Peyer's patch (tissue), 4 donors: Measurements from ENCODE around the gene WWOX. TPM values are rescaled to one million over a fixed set of nuclear protein-coding genes. Genes with fewer than 3 reads are reported as not detected.

Experiments used
- DNase-seq, 3 donors: peaks; one replicate each; pipeline ENCODE4 v3.0.0-alpha.2; 2017 to 2019
- H3K27ac ChIP-seq, 4 donors: fragments of 200-600 bp; sonication (generic); one replicate each; pipeline ENCODE4 v1.5.1; 2016 to 2019
- H3K27me3 ChIP-seq, 2 donors: fragments of 200-600 bp; sonication (generic); one replicate each; pipeline ENCODE4 v1.5.1; 2019
- H3K36me3 ChIP-seq, 3 donors: fragments of 200-600 bp; sonication (generic); one replicate each; pipeline ENCODE4 v1.5.1; 2016 to 2019
- H3K4me1 ChIP-seq, 4 donors: fragments of 200-600 bp; sonication (generic); one replicate each; pipeline ENCODE4 v1.5.1; 2016 to 2019
- H3K4me3 ChIP-seq, 4 donors: fragments of 200-600 bp; sonication (generic); 1 replicate in 3 of 4; 2 replicates in 1 of 4; pipeline ENCODE4 v1.5.1; 2016 to 2019; ENCODE audit warnings: mild to moderate bottlenecking in 1 of 4
- H3K9me3 ChIP-seq, 4 donors: fragments of 200-600 bp; sonication (generic); one replicate each; pipeline ENCODE4 v1.5.1; 2016 to 2019; ENCODE audit warnings: mild to moderate bottlenecking in 1 of 4
- POLR2A ChIP-seq, 2 donors: fragments of 450-650 bp; IDR thresholded peaks; one replicate each; pipeline ENCODE4 v1.5.1; 2017; ENCODE audit warnings: antibody characterized with exemption in 2 of 2, mild to moderate bottlenecking in 2 of 2, moderate library complexity in 2 of 2
- total RNA-seq, 4 donors: library from RNA; depleted of rRNA; stranded (reverse); fragments of >200 nt; gene quantifications; one replicate each; pipeline ENCODE4 v1.1.0, GENCODE V29; 2016
- TF ChIP-seq, protein P1 (sequence below), 6 experiments: fragments of 450-650 bp in 4 of 6; fragments of 200-600 bp in 2 of 6; sonication (generic) in 1 of 6; IDR thresholded peaks; one replicate each; pipeline ENCODE4 v1.5.1; 2017 to 2019; ENCODE audit warnings: antibody characterized with exemption in 6 of 6, mild to moderate bottlenecking in 3 of 6, moderate library complexity in 1 of 6

WWOX gene
- total RNA-seq, 4 donors from 2014 or later = 17.3 to 197 (median 57.5) TPM

DNA sequence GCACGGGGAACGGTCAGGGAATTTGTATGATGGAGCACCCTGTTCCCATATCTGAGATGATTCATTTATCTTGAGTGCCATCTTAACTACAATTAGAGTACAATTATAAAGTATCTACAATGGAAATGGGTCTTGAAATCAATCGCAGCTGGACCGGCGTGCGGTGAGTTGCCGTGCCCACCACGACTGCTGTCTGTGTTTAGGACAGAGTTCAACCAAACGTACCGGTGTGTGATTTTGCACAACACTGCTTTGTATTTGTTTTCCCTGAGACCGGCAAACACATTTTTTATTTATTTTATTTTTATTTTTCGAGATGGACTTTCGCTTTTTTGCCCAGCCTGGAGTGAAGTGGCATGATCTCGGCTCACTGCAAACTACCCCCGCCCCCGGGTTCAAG, 457.0 kb downstream of the WWOX start:
- no peak overlapping the region for H3K27ac ChIP-seq
- no peak for TF ChIP-seq POLR2A (IDR thresholded peaks at IDR 0.05)
- TF ChIP-seq, protein P1, sequence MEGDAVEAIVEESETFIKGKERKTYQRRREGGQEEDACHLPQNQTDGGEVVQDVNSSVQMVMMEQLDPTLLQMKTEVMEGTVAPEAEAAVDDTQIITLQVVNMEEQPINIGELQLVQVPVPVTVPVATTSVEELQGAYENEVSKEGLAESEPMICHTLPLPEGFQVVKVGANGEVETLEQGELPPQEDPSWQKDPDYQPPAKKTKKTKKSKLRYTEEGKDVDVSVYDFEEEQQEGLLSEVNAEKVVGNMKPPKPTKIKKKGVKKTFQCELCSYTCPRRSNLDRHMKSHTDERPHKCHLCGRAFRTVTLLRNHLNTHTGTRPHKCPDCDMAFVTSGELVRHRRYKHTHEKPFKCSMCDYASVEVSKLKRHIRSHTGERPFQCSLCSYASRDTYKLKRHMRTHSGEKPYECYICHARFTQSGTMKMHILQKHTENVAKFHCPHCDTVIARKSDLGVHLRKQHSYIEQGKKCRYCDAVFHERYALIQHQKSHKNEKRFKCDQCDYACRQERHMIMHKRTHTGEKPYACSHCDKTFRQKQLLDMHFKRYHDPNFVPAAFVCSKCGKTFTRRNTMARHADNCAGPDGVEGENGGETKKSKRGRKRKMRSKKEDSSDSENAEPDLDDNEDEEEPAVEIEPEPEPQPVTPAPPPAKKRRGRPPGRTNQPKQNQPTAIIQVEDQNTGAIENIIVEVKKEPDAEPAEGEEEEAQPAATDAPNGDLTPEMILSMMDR (IDR thresholded peaks at IDR 0.05) = no peak

DNA sequence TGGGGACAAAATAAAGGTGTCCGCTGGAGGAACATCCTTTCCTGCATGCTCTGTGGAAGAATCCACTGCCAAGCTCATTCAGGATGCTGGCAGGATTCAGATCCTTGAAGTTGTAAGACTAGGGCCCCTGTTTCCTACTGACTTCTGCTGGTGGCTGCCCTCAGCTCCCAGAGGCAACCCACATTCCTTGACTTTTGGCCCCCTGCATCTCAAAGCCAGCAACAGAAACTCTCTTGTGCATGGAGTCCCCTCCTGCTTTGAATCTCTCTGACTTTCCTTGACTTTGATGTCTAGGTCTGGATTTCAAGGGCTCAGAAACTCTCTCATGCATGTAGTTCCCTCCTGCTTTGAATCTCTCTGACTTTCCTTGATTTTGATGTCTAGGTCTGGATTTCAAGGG, 461.5 kb downstream of the WWOX start:
- no peak overlapping the region for H3K27ac ChIP-seq
- TF ChIP-seq, protein P1 (IDR thresholded peaks at IDR 0.05) = no peak
- TF ChIP-seq POLR2A (IDR thresholded peaks at IDR 0.05) = no peak
- no peaks in the 10 kb centered on the region for H3K9me3 ChIP-seq

More for the DNA sequence above, 457.0 kb downstream of the WWOX start:
- DNase-seq = no peak
- H3K9me3 ChIP-seq = no peaks in the 10 kb centered on the region
- no peaks in the 10 kb centered on the region for H3K36me3 ChIP-seq
- no peaks in the 10 kb centered on the region for H3K27me3 ChIP-seq
- no peaks in the 10 kb centered on the region for H3K4me1 ChIP-seq
- H3K4me3 ChIP-seq = no peak overlapping the region

DNA sequence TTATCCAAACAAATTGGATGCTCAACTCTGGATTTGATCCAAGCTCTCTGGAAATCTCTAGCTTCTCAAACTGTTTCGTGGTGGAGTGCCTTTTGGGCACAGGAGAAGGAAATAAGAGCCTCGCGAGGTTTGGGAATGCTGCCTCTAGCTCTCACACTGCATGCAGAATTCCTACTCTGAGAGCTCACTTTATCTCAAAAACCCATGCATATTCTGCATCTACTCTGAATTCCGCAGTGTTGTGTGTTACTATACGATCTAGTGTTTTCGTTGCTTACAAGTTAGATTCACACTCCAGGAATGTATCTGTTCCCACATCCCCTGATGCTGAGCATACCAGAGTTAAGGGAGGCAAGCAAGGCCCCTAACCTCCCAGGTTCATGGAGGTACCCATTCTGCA, 462.7 kb downstream of the WWOX start:
- no peak for DNase-seq
- TF ChIP-seq, protein P1 (IDR thresholded peaks at IDR 0.05) = no peak
- TF ChIP-seq POLR2A (IDR thresholded peaks at IDR 0.05) = no peak
- H3K27ac ChIP-seq = no peak overlapping the region
- no peaks in the 10 kb centered on the region for H3K4me1 ChIP-seq
- H3K9me3 ChIP-seq = no peaks in the 10 kb centered on the region
- no peaks in the 10 kb centered on the region for H3K36me3 ChIP-seq
- no peak overlapping the region for H3K4me3 ChIP-seq
- no peaks in the 10 kb centered on the region for H3K27me3 ChIP-seq

More for the DNA sequence above, 461.5 kb downstream of the WWOX start:
- no peak for DNase-seq
- no peaks in the 10 kb centered on the region for H3K4me1 ChIP-seq
- H3K36me3 ChIP-seq = no peaks in the 10 kb centered on the region
- H3K27me3 ChIP-seq = no peaks in the 10 kb centered on the region
- no peak overlapping the region for H3K4me3 ChIP-seq

- no peak for DNase-seq
- no peaks in the 10 kb centered on the region for H3K36me3 ChIP-seq
- H3K4me1 ChIP-seq = no peaks in the 10 kb centered on the region
- no peaks in the 10 kb centered on the region for H3K27me3 ChIP-seq
- no peak overlapping the region for H3K27ac ChIP-seq
- no peaks in the 10 kb centered on the region for H3K9me3 ChIP-seq
- no peak for TF ChIP-seq POLR2A (IDR thresholded peaks at IDR 0.05)
- TF ChIP-seq, protein P1 (IDR thresholded peaks at IDR 0.05) = no peak
- H3K4me3 ChIP-seq = no peak overlapping the region
Measured at GRCh38 chr16:78562650-78563049, 463.2 kb downstream of the WWOX start.

- no peak for DNase-seq
- H3K36me3 ChIP-seq = no peaks in the 10 kb centered on the region
- H3K9me3 ChIP-seq = no peaks in the 10 kb centered on the region
- H3K4me3 ChIP-seq = no peak overlapping the region
- H3K4me1 ChIP-seq = no peaks in the 10 kb centered on the region
- H3K27me3 ChIP-seq = no peaks in the 10 kb centered on the region
- TF ChIP-seq POLR2A (IDR thresholded peaks at IDR 0.05) = no peak
- TF ChIP-seq, protein P1 (IDR thresholded peaks at IDR 0.05) = no peak
- H3K27ac ChIP-seq = no peak overlapping the region
Measured at GRCh38 chr16:78563905-78564304, 464.5 kb downstream of the WWOX start.
